T-helper 1 cell treated with Interleukin-12 subunit alpha and Interleukin-12 subunit beta and Interleukin-4 antibody, amounts not matched to agents 30 ng/mL and 1 ng/mL, for 36 hours (primary cell): ENCODE measurements around the gene DHX40. TPM values are rescaled to one million over a fixed set of nuclear protein-coding genes. Genes with fewer than 3 reads are reported as not detected.
"Not testable (repeated sequence)": the region's sequence is repeated elsewhere in the genome, so short reads cannot be mapped to it uniquely, and the experiment has no call there.

Source experiments
- intact Hi-C: fragments of 100-400 bp; cut with micrococcal nuclease; formaldehyde crosslinking; loops from one replicate; pipeline ENCODE4 v1.15.1; 2024
- total RNA-seq: library from RNA; stranded (reverse); gene quantifications from 2 replicates; pipeline ENCODE4 v1.2.3, GENCODE V29; 2022

Gene DHX40, protein sequence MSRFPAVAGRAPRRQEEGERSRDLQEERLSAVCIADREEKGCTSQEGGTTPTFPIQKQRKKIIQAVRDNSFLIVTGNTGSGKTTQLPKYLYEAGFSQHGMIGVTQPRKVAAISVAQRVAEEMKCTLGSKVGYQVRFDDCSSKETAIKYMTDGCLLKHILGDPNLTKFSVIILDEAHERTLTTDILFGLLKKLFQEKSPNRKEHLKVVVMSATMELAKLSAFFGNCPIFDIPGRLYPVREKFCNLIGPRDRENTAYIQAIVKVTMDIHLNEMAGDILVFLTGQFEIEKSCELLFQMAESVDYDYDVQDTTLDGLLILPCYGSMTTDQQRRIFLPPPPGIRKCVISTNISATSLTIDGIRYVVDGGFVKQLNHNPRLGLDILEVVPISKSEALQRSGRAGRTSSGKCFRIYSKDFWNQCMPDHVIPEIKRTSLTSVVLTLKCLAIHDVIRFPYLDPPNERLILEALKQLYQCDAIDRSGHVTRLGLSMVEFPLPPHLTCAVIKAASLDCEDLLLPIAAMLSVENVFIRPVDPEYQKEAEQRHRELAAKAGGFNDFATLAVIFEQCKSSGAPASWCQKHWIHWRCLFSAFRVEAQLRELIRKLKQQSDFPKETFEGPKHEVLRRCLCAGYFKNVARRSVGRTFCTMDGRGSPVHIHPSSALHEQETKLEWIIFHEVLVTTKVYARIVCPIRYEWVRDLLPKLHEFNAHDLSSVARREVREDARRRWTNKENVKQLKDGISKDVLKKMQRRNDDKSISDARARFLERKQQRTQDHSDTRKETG
- total RNA-seq = 17.2 and 17.8 TPM in 2 replicates

DNA sequence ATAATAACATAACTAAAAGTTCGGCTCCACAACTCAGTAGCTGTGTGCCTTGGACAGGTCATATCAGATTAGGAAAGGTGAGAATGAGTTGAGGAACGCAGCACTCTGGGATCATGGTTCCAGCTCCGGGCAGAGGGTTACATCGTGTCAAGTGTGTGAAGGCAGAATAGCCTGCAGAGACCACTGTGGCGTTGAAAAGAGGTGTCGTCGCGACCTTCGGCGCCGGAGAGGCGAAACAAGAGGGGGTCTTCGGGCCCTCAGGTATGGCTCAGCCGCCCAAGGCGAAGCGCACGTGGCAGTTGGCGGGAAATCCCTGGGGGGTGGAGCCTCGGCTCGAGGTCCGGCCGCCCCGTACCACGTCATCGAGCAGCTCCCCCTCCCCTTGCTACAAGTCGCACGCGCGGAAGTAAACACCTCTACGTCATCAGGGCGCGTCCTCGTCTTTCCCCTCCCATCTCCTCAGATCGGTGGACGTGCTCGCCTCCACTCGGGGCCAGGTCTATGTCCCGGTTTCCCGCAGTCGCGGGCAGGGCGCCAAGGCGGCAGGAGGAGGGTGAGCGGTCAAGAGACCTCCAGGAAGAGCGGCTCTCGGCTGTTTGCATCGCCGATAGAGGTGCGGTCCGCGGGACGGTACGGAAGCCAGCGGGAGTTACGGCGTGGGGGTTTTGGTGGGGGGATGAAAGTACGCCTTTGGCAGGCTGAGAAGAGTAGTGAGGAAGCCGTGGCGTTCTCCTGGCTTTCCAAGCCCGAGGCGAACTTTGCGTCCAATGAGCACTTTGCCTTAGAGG lies at the start of gene DHX40:
Gene DHX40, plus strand, starts transcription at position 440 of the 788 bp plus-strand sequence. Its CDS starts 62 bp downstream, at position 502.
- intact Hi-C loops = loop anchor here (1.0 to 10.0 kb wide), 10 partner anchors 54 to 1231 kb away; partner anchors contain the start of genes CLTC, GDPD1, PPM1D and PTRH2

DNA sequence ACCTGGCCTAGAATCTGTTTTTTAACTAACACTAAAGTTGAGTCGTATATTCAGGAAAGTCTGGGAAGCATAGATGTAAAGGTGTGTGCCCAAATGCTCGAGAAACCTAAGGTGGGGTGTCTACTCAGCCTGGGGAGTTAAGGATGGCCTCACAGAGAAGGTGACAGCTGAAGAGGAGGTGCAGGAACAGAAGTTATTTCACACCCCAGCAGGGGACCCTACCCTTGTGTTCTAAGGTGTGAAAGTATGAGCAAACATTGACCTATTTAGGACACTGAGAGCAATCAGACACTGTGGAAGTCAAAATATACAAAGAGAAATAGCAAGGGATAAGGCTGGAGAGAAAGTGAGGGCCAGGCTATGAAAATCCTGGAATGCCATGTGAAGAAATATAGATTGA lies 49.0 kb upstream of the DHX40 start:
- intact Hi-C loops = no loop called here

DNA sequence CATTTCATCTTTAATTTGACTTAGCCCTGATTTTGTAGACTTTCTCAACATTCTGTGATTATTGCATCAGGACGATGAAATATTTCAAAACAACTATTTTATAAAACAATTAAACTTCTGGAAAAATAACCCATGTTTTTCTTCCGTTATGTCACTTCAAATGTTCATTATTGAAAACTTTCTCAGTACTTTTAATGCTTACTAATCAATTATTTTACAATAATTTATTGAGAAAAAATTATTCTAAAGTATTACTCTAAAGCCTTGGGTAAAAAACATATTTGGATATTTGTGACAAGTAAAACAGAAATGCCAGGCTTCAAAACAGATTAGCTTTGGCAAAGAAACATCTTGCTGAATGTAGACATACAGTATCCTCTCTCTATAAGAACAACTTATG lies 46.3 kb upstream of the DHX40 start:
- intact Hi-C loops = no loop called here

DNA sequence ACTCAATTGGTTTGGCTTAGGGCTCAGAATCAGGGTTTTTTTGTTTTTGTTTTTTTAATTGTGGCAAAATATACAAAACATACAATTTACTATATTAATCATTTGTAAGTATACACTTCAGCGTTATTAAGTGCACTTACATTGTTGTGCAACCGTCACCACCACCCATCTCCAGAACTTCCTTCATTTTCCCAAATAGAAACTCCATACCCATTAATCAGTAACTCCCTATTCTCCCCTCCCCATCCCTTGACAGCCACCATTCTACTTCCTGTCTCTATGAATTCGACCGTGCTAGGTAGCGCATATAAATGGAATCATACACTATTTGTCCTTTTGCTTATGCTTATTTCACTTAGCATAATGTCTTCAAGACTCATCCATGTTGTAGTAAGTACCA lies 45.2 kb upstream of the DHX40 start:
- intact Hi-C loops = loop anchor here (2.0 to 5.0 kb wide), 4 partner anchors 123 to 517 kb away; partner anchors contain the start of genes PTRH2 and VMP1

DNA sequence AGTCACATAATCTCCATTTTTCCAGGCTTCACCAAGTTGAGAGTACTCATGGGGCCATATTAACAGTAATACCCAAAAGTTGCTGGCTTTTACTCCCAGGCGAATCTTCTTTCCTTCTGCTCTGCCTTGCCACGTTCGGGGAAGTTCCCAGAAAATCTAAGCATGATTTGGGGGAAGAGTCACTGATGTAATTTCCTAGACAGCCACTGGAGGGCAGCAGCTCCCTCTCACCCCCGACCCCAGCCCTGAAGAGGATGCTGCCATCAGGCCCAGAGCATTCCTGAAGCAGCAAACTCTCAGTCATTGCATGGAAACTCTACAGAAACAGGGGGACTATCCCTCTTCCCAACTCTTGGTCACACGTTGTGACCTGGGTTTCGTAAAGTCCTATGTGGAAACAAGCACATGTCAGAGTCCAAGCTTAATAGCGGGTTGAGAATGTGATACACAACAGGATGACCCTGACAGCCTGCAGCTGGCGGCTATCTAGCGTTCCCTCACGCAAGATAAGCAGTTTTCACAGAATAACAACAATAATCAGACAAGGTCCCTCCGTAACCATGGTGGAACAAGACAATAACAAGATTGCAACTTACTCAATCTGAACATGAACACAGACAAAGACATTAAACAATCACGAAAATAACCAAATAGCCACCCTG lies 43.8 kb upstream of the DHX40 start:
- intact Hi-C loops = loop anchor here (1.0 to 5.0 kb wide), 7 partner anchors 81 to 516 kb away; partner anchors contain the start of genes PTRH2 and VMP1

DNA sequence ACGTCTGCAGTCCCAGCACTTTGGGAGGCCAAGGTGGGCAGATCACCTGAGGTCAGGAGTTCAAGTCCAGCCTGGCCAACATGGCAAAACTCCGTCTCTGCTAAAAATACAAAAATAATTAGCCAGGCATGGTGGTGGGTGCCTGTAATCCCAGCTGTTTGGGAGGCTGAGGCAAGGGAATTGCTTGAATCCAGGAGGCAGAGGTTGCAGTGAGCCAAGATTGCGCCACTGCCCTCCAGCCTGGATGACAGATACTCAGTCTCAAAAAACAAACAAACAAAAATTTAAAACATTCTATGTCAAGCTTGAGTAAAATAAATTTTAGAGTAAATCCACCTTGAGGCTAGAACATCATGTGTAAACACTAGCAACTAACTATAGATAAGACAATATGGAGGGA lies 40.5 kb upstream of the DHX40 start:
- intact Hi-C loops = loop anchor here (5.0 kb wide), 1 partner anchor 512 kb away; no protein-coding TSS in a partner anchor

DNA sequence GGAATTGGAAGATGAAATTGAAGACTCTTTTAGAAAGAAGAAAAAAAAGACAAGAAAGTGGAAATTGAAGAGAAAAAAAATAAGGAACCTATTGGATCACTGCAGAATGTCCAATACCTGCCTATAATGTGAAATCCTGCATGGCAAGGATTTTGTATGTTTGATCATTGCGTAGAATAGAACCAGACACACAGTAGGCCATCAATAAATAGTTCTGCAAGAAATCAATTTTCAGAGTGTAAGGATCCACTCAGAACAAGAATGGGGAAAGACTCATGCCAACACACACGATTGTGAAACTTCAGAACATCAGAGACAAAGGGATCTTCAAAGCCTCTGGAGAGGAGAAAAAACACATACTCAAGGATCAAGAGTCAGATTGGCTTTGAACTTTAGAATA lies 39.7 kb upstream of the DHX40 start:
- intact Hi-C loops = no loop called here

DNA sequence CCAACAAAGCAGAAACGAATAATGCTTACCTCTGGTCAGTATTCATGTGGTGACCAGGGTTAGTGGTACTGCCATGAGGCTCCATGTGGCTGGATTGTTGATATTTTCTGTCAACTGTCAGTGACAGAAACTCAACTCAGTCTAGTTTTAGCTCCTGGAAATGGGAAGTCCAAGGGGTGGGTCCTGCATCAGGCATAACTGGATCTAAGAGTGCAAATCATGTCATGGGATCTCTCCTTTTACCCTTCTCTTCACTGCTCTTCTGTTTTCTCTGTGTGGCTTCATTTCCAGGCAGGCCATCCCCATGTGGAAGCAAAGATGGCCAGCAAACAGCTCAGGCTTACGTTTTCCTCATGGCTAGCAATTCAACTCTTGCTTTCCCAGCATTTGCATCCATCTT lies 39.0 kb upstream of the DHX40 start:
- intact Hi-C loops = no loop called here

DNA sequence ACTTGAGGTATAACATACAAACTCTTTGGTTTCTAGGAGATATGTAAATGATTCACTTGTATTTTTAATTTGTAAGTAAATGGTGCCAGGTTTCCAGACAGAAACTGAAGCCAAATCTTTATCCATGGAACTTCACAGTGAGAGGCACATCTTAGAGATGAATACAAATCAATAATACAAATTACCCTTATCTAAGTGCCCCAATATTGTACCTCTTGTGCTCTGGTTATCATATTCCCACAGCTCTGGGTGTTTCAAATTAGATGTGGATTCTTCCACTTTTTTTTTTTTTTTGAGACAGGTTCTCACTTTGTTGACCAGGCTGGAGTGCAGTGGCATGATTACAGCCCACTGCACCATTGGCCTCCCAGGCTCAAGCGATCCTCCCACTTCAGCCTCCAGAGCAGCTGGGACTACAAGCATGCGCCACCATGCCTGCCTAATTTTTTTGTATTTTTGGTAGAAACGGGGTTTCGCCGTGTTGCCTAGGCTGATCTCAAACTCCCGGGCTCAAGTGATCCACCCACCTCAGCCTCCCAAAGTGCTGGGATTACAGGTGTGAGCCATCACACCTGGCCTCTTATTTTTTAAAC lies 38.0 kb upstream of the DHX40 start:
- intact Hi-C loops = no loop called here

DNA sequence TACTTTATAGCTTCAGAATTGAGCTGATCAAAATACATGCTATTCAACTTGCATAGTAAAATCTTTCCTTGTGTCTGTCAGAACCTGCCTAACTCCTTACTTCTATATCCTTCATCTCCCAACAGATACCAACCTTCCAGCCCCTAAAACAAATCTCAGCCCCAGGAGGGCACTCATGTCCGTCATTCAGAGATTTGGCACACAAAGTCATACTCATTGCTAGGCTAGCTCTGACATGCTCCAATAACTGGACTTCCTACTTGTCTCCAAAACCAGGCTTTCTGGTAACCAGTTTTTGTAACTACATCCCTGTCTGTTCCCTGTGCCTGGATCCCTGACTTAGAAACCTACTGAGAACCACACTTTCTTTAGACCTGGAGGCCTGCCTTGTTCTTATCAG lies 37.5 kb upstream of the DHX40 start:
- intact Hi-C loops = no loop called here

DNA sequence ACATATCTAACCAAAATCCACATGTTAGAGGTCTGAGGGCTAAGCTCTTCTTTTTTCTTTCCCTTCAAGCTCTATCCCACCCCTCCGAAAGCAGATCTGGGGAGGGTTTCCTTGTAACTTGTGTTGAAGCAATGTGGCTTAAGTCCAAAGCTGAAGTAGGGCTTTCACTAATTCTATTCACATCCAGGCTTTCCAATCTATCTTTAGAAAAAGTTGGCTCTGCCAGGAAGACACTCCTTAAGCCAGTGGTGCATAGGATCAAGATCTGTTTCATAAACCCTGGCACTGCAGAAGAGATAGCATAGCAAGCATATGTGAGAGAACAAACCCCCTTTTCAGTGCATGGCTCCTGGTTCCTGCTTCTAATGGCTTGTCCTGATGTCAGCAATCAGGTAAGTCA lies 34.9 kb upstream of the DHX40 start:
- intact Hi-C loops = no loop called here

DNA sequence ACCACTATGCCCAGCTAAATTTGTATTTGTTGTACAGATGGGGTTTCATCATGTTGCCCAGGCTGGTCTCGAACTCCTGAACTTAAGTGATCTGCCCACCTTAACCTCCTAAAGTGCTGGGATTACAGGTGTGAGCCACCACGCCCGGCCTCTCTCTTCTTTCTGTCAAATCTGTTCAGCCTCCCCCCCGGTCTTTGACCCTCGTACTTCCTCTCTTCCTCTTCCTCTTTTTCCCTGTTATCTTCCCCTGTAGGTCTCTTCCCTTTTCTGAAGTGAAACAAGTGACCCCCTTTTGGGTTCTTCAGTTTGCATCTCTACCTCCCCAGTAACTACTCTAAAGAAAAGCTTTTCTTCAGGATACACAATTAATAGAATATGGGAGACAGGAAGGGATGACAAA lies 31.7 kb upstream of the DHX40 start:
- intact Hi-C loops = no loop called here

DNA sequence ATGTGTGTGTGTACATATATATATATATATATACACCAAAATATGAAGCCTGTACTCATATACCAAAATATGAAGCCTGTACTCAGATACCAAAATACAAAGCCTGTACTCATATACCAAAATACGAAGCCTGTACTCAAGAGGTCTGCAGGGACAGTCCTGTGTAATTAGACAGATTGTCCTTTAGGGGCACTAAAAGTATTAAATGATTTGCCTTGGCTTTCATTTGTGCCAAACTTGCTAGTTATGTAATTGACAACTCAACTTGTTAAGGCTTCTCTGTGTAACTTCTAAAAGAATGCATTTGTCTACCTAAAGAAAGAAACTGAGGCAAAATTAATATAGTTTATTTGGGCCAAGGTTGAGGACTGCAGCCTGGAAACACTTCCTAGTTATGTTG lies 30.8 kb upstream of the DHX40 start:
- intact Hi-C loops = no loop called here

DNA sequence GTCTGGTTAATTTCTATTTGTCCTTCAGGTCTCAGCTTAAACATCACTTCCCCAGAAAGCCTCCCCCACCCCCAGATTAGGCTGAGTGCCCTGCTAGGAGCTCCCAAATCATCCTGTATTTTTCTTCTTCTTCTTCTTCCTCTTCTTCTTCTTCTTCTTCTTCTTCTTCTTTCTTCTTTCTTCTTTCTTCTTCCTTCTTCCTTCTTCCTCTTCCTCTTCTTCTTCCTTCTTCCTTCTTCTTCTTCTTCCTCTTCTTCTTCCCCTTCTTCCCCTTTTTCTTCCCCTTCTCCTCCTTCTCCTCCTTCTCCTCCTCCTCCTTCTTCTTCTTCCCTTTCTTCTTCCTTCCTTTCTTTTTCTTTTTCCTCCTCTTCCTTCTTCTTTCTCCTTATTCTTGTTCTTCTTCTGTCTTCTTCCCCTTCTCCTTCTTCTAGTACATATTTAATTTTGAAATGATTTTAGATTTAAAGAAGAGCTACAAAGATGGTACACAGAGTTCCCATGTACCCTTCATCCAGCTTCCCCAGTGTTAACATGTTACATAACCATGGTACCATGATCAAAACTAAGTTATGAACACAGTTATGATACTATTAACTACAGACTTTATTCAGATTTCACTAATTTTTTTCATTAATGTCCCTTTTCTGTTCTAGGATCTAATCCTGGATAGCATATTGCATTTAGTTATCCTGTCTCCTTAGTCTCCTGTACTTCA lies 27.1 kb upstream of the DHX40 start:
- intact Hi-C loops = no loop called here

DNA sequence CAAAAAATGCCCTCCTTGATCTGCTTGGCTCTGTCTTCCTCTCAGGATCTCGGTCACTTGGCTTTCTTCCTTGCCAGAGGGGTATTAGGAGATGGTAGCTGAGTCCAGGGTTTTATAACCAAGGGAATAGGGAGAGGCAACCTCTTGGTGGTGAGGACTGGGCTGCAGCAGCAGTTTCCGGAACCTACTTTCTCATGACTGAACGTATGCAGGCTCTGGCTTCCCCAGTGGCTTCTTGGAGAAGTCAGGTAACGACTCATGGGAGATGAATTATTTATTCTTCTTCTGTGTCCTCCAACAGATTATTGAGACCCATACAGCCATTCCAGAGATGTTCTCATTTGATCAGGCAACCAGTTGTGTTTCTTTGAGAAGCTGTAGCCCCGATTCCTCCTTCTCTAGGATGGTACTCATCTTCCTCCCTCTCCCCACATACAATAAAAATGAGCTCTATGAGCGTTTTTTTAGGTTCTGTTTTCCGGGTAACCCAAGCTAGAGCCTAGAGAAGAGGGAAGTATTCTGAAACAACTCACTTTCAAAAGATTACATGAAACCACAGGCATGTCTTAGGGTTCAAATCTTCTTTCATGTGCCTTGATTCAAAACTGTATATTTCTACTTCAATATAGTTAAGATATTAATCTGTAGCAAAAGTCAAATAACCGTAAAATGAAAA lies 22.3 kb upstream of the DHX40 start:
- intact Hi-C loops = no loop called here

DNA sequence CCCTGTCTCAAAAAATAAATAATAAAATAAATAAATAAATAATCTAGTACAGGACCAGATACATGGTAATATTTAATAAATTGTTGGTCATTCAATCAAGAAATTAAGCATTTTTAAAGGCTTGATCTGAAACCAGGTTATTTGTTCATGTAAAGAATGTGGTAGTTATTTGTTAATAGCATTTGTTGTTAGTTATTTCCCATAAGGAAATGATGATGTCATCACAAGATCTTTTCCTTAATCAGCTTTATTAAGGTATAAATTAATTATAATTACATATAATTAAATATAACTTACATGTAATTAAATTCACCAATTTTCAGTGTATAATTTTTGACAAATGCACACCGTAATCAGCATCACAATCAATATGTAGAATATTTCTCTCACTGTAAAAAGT lies 19.5 kb upstream of the DHX40 start:
- intact Hi-C loops = no loop called here

DNA sequence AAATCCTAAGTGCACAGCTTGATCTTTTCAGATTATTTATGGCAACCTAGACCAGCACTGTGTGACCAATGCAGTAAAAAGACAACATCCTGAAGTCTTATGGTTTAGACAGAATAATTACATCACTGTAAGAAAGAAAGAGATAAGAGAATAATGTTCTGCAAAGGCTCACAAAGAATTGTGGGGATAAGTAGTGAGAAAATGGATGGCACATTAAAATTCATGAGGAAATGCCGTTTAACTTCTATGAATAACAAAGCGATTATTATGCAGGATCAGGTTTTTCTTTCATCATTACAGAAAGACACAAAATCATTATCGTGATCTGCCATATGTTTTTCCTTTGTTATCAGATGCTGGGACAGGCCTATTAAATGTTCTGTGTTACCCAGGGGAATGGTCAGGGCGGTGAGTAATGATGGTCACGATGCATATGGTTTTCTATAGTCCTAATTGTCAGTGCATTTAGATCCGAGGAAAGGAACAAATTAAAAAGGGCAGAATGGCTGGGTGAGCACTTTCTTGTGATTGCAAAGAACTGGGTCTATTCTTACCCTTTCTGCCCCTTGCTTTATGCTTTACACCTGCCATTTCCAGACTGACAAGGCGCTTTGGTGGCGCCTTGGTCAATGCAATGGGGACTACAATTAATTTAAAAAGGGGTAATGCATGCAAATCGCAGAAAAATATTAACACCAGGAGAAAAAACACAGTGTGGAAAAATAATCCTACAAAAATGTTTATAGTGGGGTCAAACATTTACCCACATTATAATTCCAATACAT lies 18.1 kb upstream of the DHX40 start:
- intact Hi-C loops = no loop called here

DNA sequence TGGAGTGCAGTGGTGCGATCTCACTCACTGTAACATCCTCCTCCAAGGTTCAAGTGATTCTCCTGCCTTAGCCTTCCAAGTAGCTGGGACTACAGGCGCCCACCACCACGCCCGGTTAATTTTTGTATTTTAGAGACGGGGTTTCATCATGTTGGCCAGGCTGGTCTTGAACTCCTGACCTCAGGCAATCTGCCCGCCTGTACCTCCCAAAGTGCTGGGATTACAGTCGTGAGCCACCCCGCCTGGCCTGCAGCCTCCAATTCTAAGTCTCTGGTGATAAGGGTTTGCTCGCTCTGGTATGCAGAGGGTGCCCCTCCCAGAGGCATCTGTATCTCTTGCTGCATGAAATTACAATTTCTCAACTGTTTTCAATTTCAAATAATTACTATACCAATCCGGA lies 16.4 kb upstream of the DHX40 start:
- intact Hi-C loops = not testable (repeated sequence)

DNA sequence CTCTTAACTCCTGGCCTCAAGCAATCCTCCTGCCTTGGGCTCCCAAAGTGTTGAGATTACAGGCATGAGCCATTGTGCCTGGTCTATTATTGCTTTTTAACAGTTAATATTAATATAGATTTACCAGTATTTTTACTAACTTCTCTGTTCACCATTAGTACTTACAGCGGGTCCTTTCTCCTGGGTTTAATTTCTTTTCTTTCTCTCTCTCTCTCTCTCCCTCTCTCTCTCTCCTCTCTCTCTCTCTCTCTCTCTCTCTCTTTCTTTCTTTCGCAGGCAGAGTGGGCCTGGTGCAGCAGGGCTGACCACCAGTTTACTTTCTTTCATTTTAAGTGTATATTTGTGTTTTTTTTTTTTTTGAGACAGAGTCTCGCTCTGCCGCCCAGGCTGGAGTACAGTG lies 14.7 kb upstream of the DHX40 start:
- intact Hi-C loops = no loop called here
